ENCODE measurements around the gene ANKRD6.

Gene ANKRD6

DNA sequence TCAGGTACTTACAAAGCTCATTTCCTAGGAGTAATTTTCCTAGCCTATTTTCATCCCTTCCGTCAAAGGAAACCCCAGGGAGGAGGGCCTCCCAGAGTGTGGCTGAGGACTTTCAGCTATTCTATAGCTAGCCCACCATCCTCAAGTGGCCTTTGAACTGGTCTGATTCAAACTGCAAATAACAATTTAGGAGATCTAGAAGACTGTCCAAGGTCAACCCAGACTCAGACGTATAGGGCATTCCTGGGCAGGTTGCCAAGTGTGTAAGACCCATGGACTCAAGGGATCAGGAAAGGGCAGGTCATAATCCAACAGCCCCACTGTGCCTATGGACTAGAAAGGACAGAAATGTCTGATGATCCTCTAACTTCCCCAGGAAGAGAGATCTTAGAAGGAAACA is 18.7 kb upstream of the ANKRD6 start:
- no peak for DNase-seq

- DNase-seq = no peak
These were observed 17.8 kb upstream of the ANKRD6 start for GRCh38 chr6:89415185-89415584.

DNA sequence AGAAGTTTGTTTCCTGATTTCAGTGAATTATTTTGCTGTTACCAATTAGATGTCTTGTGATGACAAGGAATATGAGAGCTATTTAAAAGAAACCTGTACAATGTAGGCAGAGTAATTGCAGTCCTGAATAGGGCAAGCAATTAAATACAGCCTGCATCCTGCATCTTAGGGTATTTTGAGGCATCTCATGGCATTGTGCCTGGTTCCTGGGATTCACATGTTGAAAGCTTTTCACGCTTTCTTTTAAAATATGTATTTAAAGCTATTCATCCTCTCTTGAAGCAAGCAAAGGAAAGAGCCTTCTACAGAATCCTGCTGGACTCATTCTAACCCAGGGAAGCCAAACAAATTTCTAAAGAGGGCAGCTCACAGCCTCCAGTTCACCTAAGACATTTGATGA is 16.2 kb upstream of the ANKRD6 start:
- DNase-seq = no peak

DNA sequence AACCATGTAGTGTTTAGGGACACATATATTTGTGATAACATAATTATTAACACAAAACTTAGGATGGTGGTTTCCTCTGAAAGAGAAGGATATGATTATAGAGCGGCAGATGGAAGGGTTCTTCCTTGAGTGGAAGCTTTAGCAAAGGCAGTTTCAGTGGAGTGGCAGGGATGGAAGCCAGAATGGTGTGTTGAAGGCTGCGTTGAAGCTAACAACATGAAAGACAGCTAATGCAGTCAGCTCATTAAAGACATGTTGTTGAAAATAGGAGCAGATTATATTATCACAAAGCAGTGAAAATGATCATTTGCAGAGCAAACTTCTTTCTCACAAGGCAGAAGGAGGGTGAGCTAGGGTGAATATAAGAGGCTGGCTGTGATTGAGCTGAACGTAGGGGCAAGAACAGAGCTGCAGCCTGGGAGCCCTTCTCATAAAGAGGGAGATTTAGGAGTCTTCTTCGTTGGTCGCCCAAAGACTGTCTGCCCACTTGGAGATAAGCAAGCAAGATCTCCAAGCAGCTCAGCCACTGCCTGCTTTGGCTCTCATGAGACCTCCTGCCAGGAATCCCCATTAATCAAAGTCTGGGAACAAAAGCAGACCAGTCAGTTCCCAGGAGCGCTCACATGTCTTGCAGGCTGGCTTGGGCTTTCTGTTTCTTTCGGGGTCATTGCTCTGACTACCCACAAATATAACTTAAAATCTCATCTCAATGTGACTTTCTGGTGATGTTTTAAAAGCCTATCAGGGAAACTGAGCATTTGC is 2.6 kb upstream of the ANKRD6 start:
- DNase-seq = no peak

GRCh38 chr6:89433252-89434149 is 549 bp downstream of the ANKRD6 start:
- DNase-seq = peak; percentile 11 to 13

DNA sequence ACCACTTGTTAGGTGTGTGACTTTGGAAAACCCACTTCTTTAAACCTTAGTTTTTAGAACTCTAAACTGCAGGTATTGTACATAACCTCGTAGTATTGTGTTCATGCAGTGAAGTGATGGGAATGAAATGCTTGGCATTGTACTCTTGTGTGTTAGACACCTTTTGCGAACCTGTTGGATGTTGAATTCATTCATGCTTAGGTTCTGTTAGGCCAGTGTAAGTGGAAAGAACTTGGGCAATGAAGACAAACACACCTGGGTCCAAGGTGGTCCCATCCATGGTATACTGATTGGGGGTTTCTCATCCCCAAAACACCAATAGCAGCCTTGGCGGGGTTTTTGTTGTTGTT is 1.2 kb downstream of the ANKRD6 start:
- no peak for DNase-seq

- no peak for DNase-seq
These were observed 2.0 kb downstream of the ANKRD6 start for GRCh38 chr6:89434954-89435353.

DNA sequence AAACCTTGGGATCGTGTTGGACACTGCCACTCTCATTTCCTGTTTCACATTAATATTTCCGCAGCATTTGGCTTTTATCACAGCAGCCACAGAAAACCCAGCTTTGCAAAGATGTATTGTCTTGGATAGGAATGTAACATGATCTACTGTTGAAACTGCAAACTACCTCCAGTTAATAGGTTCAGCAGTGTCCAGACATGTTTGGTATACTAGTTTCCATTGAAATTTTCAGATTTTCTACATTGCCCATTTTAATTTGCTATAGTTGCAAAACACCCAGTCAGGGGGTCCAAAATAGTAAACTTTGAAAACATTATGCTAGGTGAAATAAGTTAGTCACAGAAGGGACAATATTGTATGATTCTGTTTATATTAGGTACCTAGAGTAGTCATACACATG is 3.3 kb downstream of the ANKRD6 start:
- DNase-seq = no peak

DNA sequence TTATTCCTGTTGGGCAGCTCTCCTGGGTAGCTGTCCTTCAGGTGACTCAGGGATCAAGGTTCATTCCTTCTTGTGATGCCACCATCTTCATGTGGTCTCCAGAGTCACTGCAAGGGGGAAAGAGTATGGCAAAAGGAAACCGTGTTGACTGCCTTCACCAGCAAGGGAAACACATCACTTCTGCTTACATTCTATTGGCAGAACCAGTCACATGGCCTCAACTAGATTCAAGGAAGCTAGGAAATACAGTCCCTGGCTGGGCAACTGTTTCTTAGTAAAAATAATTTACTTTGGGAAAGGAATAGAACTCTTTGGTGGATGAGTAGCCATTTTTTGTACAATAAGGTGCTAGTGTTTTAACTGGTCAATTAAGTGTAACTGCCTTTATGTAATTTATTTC is 5.3 kb downstream of the ANKRD6 start:
- DNase-seq = no peak

GRCh38 chr6:89439014-89439413 is 6.1 kb downstream of the ANKRD6 start:
- no peak for DNase-seq

GRCh38 chr6:89440200-89440599 is 7.2 kb downstream of the ANKRD6 start:
- DNase-seq = no peak

DNA sequence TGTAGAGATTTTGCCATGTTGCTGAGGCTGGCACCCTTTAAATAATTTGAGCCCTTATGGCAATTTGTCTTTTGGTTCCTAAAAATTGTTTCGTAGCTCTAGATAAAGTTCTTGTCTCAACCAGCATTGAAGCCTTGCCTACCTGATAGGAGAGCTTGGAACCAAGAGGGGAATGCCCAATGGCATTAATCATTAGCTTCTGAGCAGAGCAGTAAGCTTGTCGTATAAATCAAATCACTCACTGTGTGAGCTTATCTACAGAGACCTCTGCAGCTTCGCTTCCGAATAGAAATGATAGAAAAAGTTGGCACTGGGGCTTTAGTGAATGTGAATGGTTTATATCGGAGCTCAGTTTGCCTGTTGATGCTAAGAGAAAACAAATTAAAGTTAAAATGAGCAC is 10.7 kb downstream of the ANKRD6 start:
- DNase-seq = no peak

DNA sequence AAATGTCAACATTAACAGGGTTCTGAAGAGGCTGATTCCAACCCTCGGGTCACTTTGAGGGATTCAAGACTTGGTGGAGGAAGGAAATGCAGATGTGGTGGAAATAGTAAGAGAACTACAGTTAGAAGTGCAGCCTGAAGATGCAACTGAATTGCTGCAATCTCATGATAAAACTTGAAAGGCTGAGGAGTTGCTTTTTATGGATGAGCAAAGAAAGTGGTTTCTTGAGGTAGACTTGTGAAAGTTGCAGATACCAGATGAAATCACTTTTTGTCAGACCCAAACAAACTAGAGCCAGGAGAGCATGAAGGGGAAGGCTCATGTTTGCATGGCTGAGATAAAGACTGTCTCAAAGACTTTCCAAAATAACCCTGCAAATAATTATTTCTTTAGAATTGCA is 16.2 kb downstream of the ANKRD6 start:
- DNase-seq = no peak

DNA sequence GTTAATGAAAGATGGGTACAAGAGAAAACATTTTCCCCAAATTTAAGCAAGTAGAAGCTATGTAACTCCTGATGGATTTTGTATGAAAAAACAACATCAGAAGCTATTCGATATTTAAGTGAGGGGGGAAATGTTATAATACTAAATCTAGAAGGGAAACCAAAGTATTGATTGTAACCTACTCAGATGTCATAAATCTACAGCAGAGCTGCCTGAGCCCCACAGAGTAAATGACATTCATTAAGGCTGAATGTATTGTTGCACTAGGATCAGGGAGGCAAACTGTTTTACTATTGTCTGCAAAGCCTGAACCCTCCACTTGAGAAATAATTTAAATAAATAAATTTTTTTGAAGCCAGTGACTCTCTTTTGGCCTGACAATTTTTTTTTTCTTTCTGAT is 19.3 kb downstream of the ANKRD6 start:
- DNase-seq = no peak

- no peak for DNase-seq
These were observed 21.3 kb downstream of the ANKRD6 start for GRCh38 chr6:89454300-89454699.

DNA sequence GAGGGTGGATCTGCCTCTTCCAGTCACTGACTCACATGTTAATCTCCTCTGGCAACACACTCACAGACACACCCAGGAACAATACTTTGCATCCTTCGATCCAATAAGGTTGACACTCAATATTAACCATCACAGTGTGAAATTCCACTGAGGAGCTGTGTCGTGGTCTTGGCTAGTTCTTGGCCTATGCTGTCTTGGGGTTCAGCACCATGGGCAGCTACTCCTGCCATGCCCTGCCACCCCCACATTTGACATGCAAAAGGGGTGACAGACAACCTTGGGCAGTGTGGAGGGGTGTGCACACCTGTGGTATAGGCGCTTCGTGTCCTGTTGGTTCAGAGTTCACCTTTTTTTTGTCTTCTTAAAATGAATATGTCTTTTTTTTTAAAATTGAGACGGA is 25.8 kb downstream of the ANKRD6 start:
- no peak for DNase-seq

- no peak for DNase-seq
These were observed 26.5 kb downstream of the ANKRD6 start for GRCh38 chr6:89459501-89459900.

DNA sequence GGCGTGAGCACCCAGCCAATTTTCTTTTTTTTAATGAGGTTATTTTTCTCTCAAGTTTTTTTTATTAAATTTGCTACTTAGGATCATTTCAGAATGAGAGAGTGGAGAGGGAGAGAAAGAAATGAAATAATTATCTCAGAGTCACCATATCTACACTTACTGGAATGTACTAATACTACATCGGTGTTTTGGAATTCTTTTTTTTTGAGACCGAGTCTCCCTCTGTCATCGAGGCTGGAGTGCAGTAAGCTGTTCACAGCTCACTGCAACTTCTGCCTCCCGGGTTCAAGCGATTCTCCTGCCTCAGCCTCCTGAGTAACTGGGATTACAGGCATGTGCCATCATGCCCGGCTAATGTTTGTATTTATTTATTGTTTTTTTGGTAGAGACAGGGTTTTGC is 27.8 kb downstream of the ANKRD6 start:
- DNase-seq = no peak

- no peak for DNase-seq
These were observed 29.6 kb downstream of the ANKRD6 start for GRCh38 chr6:89462503-89462902.

DNA sequence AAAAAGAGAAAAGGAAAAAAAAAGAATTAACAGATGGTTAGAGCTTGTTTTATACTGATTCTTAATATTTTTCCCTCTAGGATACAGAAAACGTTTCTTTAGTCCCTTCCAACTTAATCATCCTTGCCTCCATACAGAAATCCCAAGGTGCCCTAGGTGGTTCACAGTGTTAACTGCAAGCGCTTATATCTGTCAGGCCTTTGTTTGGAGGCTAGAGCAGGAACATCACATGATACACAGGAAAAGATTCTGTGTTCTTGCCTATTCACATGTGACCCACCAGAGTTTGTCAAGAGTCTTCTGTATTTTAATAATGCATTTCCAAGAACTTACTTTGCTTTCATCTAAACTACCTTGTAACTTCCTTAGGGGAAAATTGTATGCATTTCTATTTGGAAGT is 31.3 kb downstream of the ANKRD6 start:
- no peak for DNase-seq

GRCh38 chr6:89467437-89467836 is 34.5 kb downstream of the ANKRD6 start:
- DNase-seq = no peak

DNA sequence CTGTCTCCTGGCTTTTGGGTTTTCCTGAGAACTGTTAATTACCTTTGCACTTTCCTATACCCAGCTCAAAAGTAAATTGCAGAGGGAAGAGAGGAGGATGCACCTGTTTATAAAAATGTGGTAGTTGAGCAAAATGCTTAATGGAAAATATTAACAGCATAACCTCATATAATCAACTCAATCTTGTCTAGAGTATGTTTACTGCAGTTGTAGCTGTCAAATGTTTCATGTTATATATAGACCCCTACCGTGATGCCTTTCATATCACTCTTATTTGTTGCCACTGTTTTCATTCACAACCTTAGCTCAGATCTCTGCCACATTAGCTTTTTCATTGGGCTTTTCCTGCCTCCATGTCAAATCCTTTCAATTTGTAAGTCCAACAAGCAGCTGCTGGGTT is 36.0 kb downstream of the ANKRD6 start:
- no peak for DNase-seq

DNA sequence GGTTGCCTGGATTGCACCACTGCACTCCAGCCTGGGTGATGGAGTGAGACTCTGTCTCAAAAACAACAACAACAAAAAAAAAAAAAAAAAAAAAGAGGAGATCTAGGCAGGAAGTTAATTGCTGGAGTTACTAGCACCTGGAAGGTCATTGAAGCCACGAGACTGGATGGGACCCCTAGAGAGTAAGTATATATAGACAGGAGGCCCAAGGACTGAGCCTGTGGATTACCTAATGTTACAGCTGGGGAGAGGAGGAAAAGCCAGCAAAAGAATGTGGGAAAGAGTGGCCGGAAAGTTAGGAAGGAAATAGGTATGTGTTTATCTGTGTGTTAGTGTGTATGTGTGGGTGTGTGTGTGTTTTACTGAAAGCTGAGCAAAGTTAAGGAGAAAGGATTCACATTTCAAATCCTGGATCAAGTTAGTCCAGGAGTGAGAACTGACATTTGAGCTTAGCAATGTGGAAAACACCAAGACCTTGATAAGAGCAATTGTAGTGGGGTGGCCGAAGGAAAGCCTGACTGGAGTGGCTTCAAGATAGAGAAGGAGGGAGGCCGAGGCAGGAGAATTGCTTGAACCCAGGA is 38.4 kb downstream of the ANKRD6 start:
- DNase-seq = no peak

DNA sequence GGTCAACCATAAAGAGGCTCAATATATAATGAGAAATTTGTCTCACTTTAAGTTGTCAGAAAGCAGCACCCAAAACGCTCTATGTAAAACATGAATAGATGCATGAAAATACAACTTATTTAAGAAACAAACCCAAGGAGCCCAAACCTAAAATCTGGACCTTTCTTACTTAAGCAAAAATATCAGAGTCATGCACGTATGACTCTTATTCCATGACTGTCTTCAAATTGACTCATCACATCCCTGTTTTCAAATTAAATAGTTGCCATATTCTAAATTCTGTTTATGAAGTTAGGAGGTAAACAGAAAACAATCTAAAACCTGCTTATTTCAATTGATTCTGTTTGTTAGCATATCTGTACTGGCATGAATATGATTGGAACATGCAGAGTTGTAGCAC is 42.1 kb downstream of the ANKRD6 start:
- no peak for DNase-seq
